A549 (cell line): ENCODE results near the gene RNF43.

Source experiments
- HOXA7 ChIP-seq: fragments of 250-450 bp; sonication (Bioruptor Pico); IDR thresholded peaks from 2 replicates; pipeline ENCODE4 v1.5.0; 2020; ENCODE audit warnings: mild to moderate bottlenecking, moderate library complexity
- TF ChIP-seq, protein P1 (sequence below): fragments of >200 bp; sonication (Bioruptor Twin); formaldehyde crosslinking; IDR thresholded peaks from 3 replicates; pipeline ENCODE4 v1.5.1; 2016

DNA sequence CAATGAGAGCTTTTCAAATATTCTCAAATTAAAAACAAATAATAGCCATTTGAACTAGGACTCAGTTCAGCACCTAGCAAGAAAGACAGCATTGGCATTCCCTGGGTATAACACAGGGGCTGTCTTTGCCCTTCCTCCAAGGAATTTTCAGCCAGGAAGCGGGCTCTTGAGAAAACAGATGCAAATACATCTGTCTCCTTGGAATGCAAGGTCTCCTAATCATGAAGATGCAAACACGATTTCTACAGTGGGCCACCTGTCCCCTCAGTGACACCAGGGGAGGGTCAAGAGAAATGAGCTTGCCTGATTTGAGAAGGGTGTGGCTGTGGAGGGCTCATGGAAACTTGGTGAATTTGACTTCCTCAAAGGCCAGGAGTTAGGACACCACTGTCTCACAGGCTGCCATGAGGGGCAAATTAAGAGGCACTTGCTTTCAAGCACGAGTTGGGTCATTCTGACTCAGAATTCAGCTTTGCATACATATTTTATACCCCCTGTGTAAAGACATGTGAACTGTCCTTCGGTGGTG, 40.8 kb downstream of the RNF43 start:
- TF ChIP-seq HOXA7 = no peak
- TF ChIP-seq, protein P1, sequence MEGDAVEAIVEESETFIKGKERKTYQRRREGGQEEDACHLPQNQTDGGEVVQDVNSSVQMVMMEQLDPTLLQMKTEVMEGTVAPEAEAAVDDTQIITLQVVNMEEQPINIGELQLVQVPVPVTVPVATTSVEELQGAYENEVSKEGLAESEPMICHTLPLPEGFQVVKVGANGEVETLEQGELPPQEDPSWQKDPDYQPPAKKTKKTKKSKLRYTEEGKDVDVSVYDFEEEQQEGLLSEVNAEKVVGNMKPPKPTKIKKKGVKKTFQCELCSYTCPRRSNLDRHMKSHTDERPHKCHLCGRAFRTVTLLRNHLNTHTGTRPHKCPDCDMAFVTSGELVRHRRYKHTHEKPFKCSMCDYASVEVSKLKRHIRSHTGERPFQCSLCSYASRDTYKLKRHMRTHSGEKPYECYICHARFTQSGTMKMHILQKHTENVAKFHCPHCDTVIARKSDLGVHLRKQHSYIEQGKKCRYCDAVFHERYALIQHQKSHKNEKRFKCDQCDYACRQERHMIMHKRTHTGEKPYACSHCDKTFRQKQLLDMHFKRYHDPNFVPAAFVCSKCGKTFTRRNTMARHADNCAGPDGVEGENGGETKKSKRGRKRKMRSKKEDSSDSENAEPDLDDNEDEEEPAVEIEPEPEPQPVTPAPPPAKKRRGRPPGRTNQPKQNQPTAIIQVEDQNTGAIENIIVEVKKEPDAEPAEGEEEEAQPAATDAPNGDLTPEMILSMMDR = no peak
